ENCODE data around the gene INAFM2.

Gene INAFM2

DNA sequence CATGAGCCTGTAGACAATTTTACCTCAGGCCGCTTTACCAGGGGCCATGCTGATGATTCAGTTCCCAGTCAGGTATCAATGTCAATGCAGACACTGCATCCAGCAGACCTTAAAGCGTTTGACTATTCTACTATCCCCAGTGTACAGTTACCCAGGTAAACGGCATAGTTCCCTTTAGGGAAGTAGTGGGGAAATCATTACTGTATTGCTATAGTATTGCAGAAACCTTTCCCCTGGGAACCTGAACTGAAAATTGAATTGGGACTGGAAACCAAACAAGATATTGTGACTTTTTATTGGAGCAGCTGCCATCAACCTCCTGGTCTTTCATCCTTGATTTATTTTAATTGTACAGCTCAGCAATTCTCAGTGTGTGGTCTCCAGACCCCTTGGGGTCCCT lies 6.6 kb upstream of the INAFM2 start:
- in situ Hi-C loops (cut with MboI; ENCODE audit: low pct_unique_long_range_greater_than_20kb, low sequenced_read_pairs, unreplicated experiment) = no loop called here
- DNase-seq (ENCODE audit: low spot score) = no peak
- TF ChIP-seq, protein P1, sequence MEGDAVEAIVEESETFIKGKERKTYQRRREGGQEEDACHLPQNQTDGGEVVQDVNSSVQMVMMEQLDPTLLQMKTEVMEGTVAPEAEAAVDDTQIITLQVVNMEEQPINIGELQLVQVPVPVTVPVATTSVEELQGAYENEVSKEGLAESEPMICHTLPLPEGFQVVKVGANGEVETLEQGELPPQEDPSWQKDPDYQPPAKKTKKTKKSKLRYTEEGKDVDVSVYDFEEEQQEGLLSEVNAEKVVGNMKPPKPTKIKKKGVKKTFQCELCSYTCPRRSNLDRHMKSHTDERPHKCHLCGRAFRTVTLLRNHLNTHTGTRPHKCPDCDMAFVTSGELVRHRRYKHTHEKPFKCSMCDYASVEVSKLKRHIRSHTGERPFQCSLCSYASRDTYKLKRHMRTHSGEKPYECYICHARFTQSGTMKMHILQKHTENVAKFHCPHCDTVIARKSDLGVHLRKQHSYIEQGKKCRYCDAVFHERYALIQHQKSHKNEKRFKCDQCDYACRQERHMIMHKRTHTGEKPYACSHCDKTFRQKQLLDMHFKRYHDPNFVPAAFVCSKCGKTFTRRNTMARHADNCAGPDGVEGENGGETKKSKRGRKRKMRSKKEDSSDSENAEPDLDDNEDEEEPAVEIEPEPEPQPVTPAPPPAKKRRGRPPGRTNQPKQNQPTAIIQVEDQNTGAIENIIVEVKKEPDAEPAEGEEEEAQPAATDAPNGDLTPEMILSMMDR (IDR thresholded peaks at IDR 0.05; ENCODE audit: extremely low read depth, insufficient read depth, missing control alignments) = no peak

DNA sequence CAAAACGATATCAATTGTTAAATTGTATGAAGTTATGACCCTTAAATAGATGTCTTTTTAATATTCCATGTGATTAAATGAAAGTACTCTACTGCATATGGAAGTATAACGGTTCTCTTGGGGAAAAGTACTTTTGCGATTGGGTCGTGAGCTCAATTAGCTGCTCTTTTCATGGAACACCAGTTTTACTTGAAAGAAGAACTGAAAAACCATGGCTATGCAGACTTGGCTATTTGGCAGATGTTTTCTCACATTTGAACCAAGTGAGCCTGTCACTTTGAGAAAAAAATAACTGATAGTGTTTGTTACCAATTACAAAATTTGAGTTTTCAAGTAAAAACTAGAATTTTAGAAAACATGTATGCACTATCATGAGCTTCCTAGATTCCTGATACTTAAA lies 5.9 kb upstream of the INAFM2 start:
- DNase-seq (ENCODE audit: low spot score) = no peak
- TF ChIP-seq, protein P1 (IDR thresholded peaks at IDR 0.05; ENCODE audit: extremely low read depth, insufficient read depth, missing control alignments) = no peak
- in situ Hi-C loops (cut with MboI; ENCODE audit: low pct_unique_long_range_greater_than_20kb, low sequenced_read_pairs, unreplicated experiment) = no loop called here

DNA sequence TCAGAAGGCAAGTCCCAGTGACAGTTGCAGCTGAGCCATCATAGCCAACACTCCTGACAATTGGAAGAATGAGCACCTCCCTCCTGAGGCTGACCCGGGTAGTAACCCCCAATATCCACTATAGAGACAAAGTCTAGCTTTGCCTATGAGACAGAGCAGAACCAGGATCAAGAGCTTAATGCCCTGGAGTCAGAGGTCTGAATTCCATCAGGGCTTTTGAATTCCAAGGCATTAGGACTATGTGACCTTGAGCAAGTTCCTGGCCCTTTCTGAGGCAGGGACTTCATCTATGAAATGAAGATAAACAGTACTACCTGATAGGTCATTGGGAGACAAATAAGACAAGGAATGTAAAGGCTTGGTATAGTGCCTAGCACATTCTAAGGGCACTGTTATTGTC lies 3.1 kb upstream of the INAFM2 start:
- in situ Hi-C loops (cut with MboI; ENCODE audit: low pct_unique_long_range_greater_than_20kb, low sequenced_read_pairs, unreplicated experiment) = no loop called here
- no peak for DNase-seq (ENCODE audit: low spot score)
- TF ChIP-seq, protein P1 (IDR thresholded peaks at IDR 0.05; ENCODE audit: extremely low read depth, insufficient read depth, missing control alignments) = no peak

DNA sequence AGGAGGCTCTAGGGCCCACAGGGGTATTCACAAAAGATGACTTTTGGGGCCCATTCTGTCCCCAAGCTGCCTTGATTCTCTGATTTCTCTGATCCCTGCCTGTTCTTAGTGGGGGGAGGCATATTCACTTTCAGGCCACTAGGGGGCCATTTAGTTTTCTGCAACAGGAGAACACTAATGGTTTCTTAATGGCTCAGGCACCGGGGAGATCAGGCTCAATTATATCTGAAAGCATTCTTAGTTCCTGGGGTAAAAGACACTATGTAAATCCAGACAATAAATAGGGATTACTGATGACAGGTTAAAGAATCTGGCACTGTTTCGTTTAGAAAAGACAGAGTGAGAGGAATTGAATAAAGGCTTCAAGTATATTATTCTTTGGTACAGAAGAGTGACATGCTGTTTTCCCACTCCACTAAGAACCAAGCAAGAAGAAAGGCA lies 2.5 kb upstream of the INAFM2 start:
- DNase-seq (ENCODE audit: low spot score) = peak; percentile 81
- TF ChIP-seq, protein P1 (IDR thresholded peaks at IDR 0.05; ENCODE audit: extremely low read depth, insufficient read depth, missing control alignments) = peak; percentile 86
- in situ Hi-C loops (cut with MboI; ENCODE audit: low pct_unique_long_range_greater_than_20kb, low sequenced_read_pairs, unreplicated experiment) = no loop called here

DNA sequence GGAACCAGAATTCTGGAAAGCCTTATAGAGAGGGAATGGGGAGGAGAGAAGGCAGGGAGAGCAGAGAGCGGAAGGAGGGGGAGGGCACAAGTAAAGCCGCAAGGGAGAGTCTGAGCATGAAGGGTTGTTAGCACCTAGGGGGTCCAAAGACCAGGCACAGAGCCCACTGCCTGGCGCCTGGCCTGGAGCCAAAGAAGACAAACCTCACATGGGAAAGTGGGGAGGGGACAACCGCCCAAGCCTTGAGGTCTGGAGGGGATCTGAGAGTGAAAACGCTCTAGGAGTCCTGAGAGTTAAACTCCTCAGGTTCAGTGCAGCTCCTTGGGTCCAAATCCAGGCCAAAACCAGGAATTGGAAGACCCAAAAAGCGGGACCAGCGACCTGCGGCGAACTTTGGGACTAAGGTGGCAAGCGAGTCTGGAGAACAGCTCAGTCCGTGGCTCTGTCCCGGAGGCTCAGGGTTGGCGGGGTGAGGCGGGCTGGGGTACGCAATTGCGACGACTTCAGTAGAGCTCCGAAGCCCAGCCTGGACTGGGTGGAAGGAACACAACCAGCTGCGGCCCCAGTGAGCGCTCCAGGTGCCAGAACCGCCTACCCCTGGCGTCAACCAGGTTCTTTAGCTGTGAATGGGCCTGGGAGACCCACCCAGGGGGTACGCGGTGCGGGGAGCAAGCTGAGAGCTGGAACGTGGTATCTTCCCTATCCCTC lies 807 bp upstream of the INAFM2 start:
- in situ Hi-C loops (cut with MboI; ENCODE audit: low pct_unique_long_range_greater_than_20kb, low sequenced_read_pairs, unreplicated experiment) = no loop called here
- DNase-seq (ENCODE audit: low spot score) = no peak
- TF ChIP-seq, protein P1 (IDR thresholded peaks at IDR 0.05; ENCODE audit: extremely low read depth, insufficient read depth, missing control alignments) = no peak

DNA sequence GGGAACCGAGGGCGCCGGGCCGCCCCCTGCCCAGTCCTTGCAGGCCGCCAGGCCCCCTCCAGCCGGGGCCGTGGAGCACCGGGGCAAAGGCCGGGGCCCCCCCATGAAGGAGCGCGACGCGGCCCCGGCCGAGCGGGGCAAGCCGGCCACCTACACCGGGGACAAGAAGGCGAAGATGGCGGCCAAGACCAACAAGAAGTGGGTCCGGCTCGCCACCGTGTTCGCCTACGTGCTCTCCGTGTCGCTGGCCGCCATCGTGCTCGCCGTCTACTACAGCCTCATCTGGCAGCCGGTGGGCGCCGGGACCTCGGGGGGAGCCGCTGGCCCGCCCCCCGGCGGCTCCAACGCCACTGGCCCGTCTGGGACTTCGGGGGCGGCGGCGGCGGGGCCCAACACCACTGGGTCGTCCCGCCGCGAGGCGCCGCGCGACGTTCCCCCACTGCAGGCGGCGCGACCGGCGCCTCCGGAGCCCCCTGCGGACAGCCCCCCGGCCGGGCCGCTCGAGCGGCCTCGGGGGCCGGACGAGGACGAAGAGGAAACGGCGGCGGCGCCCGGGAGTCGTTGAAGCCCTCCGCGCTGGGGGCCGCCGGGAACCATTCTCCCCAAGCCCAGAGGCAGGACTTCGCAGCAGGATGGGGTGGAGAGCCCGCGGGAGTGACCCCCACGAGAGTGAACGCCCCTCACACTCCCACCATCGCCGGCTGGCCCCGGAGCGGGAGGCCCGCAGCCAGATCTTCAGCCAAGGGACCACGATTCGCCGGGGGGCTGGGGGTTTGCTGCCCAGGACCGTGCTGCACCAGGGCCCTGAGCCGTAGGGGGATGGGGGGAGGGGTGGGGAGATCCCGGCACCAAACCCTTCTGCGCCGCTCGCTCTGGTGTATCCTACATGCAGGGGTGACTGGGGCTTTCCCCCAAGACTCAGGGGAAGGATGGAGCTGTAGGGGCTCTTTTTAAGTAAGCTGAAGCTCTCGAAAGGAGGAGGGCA lies 753 bp downstream of the INAFM2 start:
- DNase-seq (ENCODE audit: low spot score) = peak; percentile 62
- TF ChIP-seq, protein P1 (IDR thresholded peaks at IDR 0.05; ENCODE audit: extremely low read depth, insufficient read depth, missing control alignments) = no peak
- in situ Hi-C loops (cut with MboI; ENCODE audit: low pct_unique_long_range_greater_than_20kb, low sequenced_read_pairs, unreplicated experiment) = no loop called here
